ENCODE measurements around the gene DDX1.

DDX1 gene

GRCh38 chr2:15655123-15655887 lies 63.6 kb downstream of the DDX1 start:
- H3K4me1 Mint-ChIP-seq (ENCODE audit: low read depth), result no peaks in the 10 kb centered on the region
- no peaks in the 10 kb centered on the region for H3K36me3 Mint-ChIP-seq (ENCODE audit: low read depth)
- peaks cover 5% of the 10 kb centered on the region for H3K27me3 Mint-ChIP-seq
- H3K4me3 Mint-ChIP-seq, result no peak overlapping the region
- H3K27ac Mint-ChIP-seq, result no peak overlapping the region
- no peaks in the 10 kb centered on the region for H3K9me3 Mint-ChIP-seq

- no peak overlapping the region for H3K4me3 Mint-ChIP-seq
- no peaks in the 10 kb centered on the region for H3K36me3 Mint-ChIP-seq (ENCODE audit: low read depth)
- H3K27ac Mint-ChIP-seq, result no peak overlapping the region
- H3K9me3 Mint-ChIP-seq, result no peaks in the 10 kb centered on the region
- peaks cover 5% of the 10 kb centered on the region for H3K27me3 Mint-ChIP-seq
- H3K4me1 Mint-ChIP-seq (ENCODE audit: low read depth), result no peaks in the 10 kb centered on the region
Measured at GRCh38 chr2:15656090-15656489, 64.4 kb downstream of the DDX1 start.

- no peaks in the 10 kb centered on the region for H3K36me3 Mint-ChIP-seq (ENCODE audit: low read depth)
- no peak overlapping the region for H3K27ac Mint-ChIP-seq
- no peaks in the 10 kb centered on the region for H3K9me3 Mint-ChIP-seq
- H3K4me1 Mint-ChIP-seq (ENCODE audit: low read depth), result no peaks in the 10 kb centered on the region
- no peak overlapping the region for H3K4me3 Mint-ChIP-seq
- H3K27me3 Mint-ChIP-seq, result peaks cover 5% of the 10 kb centered on the region
Measured at GRCh38 chr2:15657759-15658158, 66.1 kb downstream of the DDX1 start.

- no peaks in the 10 kb centered on the region for H3K36me3 Mint-ChIP-seq (ENCODE audit: low read depth)
- H3K27me3 Mint-ChIP-seq, result peaks cover 5% of the 10 kb centered on the region
- H3K9me3 Mint-ChIP-seq, result no peaks in the 10 kb centered on the region
- no peaks in the 10 kb centered on the region for H3K4me1 Mint-ChIP-seq (ENCODE audit: low read depth)
- no peak overlapping the region for H3K27ac Mint-ChIP-seq
- H3K4me3 Mint-ChIP-seq, result no peak overlapping the region
Measured at GRCh38 chr2:15658911-15659310, 67.2 kb downstream of the DDX1 start.

- Mint-ChIP-seq H3K27ac (no peak overlapping the region), H3K4me1 (ENCODE audit: low read depth) (no peaks in the 10 kb centered on the region), H3K9me3 (no peaks in the 10 kb centered on the region), H3K36me3 (ENCODE audit: low read depth) (no peaks in the 10 kb centered on the region), H3K4me3 (no peak overlapping the region), H3K27me3 (peaks cover 5% of the 10 kb centered on the region)
Measured at GRCh38 chr2:15660491-15661294, 69.0 kb downstream of the DDX1 start.

GRCh38 chr2:15661295-15661569 lies 69.6 kb downstream of the DDX1 start:
- no peak overlapping the region for H3K4me3 Mint-ChIP-seq
- H3K9me3 Mint-ChIP-seq, result no peaks in the 10 kb centered on the region
- H3K27ac Mint-ChIP-seq, result no peak overlapping the region
- peaks cover 5% of the 10 kb centered on the region for H3K27me3 Mint-ChIP-seq
- no peaks in the 10 kb centered on the region for H3K4me1 Mint-ChIP-seq (ENCODE audit: low read depth)
- H3K36me3 Mint-ChIP-seq (ENCODE audit: low read depth), result no peaks in the 10 kb centered on the region

- peaks cover 5% of the 10 kb centered on the region for H3K27me3 Mint-ChIP-seq
- H3K9me3 Mint-ChIP-seq, result no peaks in the 10 kb centered on the region
- H3K27ac Mint-ChIP-seq, result no peak overlapping the region
- H3K4me1 Mint-ChIP-seq (ENCODE audit: low read depth), result no peaks in the 10 kb centered on the region
- no peaks in the 10 kb centered on the region for H3K36me3 Mint-ChIP-seq (ENCODE audit: low read depth)
- H3K4me3 Mint-ChIP-seq, result no peak overlapping the region
Measured at GRCh38 chr2:15662026-15662425, 70.4 kb downstream of the DDX1 start.

DNA sequence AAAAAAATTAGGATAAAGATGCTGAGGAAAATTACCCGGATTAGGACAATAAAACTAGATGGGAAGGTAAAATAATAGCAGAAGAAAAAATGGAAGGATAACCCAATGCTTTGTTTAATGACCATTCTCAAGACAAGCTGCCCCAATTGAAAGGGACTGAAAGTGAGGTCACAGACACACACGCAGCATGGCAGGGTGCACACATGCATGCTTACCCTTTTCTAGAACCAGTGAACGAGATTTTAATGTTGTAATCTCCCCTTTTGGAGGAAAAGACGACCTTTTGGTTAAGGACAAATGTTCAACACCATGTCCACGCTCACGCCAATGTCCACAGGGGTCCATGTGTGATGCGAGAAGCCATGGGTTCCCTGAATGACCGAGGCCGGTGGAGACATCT lies 70.9 kb downstream of the DDX1 start:
- Mint-ChIP-seq H3K4me1 (ENCODE audit: low read depth) (no peaks in the 10 kb centered on the region), H3K9me3 (no peaks in the 10 kb centered on the region), H3K27ac (no peak overlapping the region)

DNA sequence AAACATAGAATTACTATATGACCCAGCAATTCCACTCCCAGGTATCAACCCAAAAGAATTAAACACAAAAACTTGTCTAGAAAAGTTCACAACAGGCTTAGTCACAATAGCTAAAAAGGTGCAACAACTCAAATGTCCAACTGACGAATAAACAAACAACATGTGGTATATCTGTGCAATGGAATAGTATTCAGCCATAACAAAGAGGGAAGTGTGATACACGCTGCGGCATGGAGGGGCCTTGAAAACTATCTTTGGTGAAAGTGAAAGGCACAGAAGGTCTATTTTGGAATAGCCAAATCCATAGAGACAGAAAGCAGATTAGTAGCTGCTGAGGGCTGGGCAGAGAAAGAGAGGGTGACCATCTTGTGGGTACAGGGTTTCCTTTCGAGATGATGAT lies 72.1 kb downstream of the DDX1 start:
- H3K4me1 Mint-ChIP-seq (ENCODE audit: low read depth), result no peaks in the 10 kb centered on the region
- no peak overlapping the region for H3K27ac Mint-ChIP-seq
- peaks cover 4% of the 10 kb centered on the region for H3K27me3 Mint-ChIP-seq
- H3K36me3 Mint-ChIP-seq (ENCODE audit: low read depth), result no peaks in the 10 kb centered on the region
- H3K9me3 Mint-ChIP-seq, result no peaks in the 10 kb centered on the region
- H3K4me3 Mint-ChIP-seq, result no peak overlapping the region

More for the DNA sequence above, 70.9 kb downstream of the DDX1 start:
- H3K4me3 Mint-ChIP-seq, result no peak overlapping the region
- peaks cover 5% of the 10 kb centered on the region for H3K27me3 Mint-ChIP-seq
- H3K36me3 Mint-ChIP-seq (ENCODE audit: low read depth), result no peaks in the 10 kb centered on the region

DNA sequence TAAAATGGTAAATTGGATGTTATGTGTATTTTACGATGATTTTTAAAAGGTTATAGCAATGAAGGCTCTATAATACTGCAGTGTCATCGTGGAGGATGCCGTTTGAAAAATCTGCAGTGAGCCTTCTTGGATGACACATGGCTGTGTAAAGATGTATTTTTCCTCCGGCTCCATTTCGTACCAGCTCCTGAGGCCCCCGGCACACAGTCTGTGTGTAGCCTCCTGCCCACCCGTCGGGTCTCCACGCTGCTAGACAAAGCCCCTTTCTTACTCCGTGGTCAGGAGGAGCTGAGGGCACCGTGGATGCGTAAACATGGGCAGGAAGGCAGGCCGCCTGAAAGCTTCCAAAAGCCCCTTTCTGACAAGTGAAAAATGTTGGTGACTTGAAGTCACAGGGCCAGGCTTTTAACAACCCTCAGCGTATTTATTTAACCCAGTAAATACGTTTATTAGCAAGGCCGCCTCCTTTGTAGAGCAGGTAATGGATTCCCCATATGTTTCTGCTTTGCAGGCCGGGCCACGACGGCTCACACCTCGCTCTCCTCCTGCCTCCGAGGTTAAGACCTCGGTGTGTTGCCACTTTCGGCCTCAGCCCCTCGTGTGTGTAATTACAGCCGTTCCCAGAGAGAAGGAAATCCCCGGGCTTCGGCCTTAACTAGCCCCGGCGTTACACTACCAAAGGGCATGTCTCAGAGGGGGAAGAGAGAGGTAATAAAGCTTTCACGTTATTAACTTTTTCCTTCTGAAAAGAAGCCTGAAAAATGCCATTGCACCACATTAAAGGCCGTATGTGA lies 72.8 kb downstream of the DDX1 start:
- Mint-ChIP-seq H3K9me3 (no peaks in the 10 kb centered on the region), H3K4me1 (ENCODE audit: low read depth) (no peaks in the 10 kb centered on the region), H3K27ac (no peak overlapping the region), H3K36me3 (ENCODE audit: low read depth) (no peaks in the 10 kb centered on the region), H3K4me3 (no peak overlapping the region), H3K27me3 (no peaks in the 10 kb centered on the region)

- H3K27ac Mint-ChIP-seq, result no peak overlapping the region
- no peak overlapping the region for H3K4me3 Mint-ChIP-seq
- no peaks in the 10 kb centered on the region for H3K36me3 Mint-ChIP-seq (ENCODE audit: low read depth)
- H3K9me3 Mint-ChIP-seq, result no peaks in the 10 kb centered on the region
- H3K27me3 Mint-ChIP-seq, result no peaks in the 10 kb centered on the region
- H3K4me1 Mint-ChIP-seq (ENCODE audit: low read depth), result no peaks in the 10 kb centered on the region
Measured at GRCh38 chr2:15665067-15665942, 73.6 kb downstream of the DDX1 start.

GRCh38 chr2:15665943-15666460 lies 74.3 kb downstream of the DDX1 start:
- Mint-ChIP-seq H3K27me3 (no peaks in the 10 kb centered on the region), H3K27ac (no peak overlapping the region), H3K4me1 (ENCODE audit: low read depth) (no peaks in the 10 kb centered on the region), H3K4me3 (no peak overlapping the region), H3K9me3 (no peaks in the 10 kb centered on the region), H3K36me3 (ENCODE audit: low read depth) (no peaks in the 10 kb centered on the region)

GRCh38 chr2:15666861-15667808 lies 75.5 kb downstream of the DDX1 start:
- no peaks in the 10 kb centered on the region for H3K4me1 Mint-ChIP-seq (ENCODE audit: low read depth)
- no peaks in the 10 kb centered on the region for H3K36me3 Mint-ChIP-seq (ENCODE audit: low read depth)
- H3K27me3 Mint-ChIP-seq, result no peaks in the 10 kb centered on the region
- H3K4me3 Mint-ChIP-seq, result no peak overlapping the region
- no peaks in the 10 kb centered on the region for H3K9me3 Mint-ChIP-seq
- no peak overlapping the region for H3K27ac Mint-ChIP-seq
